ENCODE data around the gene SLC25A39.

- TF ChIP-seq CTCF (IDR thresholded peaks at IDR 0.05) (no peak), POLR2AphosphoS5 (IDR thresholded peaks at IDR 0.05) (no peak), POLR2A (IDR thresholded peaks at IDR 0.05) (no peak), EP300 (IDR thresholded peaks at IDR 0.05) (no peak)
Observed at GRCh38 chr17:44367231-44367979, 42.8 kb upstream of the SLC25A39 start.
